Measurements from ENCODE around the gene RHOV.

- TF ChIP-seq CTCF (IDR thresholded peaks at IDR 0.05) (no peak), POLR2A (IDR thresholded peaks at IDR 0.05) (no peak)
Observed at GRCh38 chr15:40838756-40839155, 35.3 kb downstream of the RHOV start.
